NCI-H1417 (cell line): ENCODE measurements around the gene SNAPC4.
A peak's percentile ranks its signal among the peaks of the same experiment; 100 is the strongest.

ENCODE experiments used
- DNase-seq, 3 experiments: peaks; one replicate each; lab custom pipeline; 2025; lab: John Stamatoyannopoulos, UW

The SNAPC4 gene

DNA sequence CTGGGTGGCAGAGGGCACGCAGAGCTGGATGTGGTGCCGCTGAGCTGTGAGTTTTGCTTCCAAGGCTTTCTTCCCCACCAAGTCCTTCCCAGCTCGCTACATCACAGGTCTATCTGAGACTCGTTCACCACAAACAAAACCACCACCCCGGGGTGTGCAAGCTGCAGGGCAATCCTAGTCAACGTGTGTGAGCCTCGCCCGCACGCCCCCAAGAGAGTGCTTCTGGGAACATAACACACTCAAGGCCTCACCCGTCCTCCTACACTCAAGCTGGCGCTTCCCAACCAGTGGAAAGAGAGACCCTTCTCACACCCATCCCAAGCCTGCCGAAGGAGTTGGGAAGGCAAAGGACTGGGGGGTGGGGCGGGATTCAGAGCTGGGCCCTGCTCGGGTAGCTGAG lies 10.6 kb downstream of the SNAPC4 start:
- no peak for DNase-seq

DNA sequence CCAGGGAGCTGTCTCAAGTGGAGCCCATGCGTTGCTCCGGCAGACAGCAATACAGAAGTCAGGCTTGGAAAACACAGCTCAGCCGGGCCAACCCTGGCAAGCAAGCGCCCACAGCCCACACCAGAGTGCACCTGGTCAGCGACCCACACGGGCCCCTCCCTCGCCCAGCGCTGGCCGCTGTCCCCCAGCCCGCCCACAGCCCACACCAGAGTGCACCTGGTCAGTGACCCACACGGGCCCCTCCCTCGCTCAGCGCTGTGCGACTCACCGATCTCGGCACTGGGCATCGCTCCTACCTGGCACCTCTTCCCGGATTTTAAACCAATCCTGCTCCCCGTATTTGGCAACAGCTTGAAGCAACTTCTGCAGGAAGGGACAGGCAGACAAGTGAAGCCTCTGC lies 12.8 kb downstream of the SNAPC4 start:
- DNase-seq, result no peak

DNA sequence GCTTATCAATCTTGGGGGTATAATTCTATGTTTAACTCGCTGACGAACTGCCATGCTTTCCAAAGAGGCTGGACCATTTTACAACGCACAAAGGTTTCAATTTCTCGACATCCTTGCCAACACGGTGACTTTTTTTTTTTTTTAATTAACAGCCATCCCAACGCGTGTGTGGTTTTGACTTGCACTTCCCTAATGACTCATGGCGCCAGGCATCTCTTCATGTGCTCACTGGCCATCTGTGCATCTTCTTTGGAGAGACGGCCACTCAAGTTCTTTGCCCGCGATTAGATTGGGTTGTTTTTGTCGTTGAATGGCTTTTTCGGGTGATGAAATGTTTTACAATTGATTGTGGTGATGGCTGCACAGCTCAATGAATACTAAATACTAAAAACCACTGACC lies 14.0 kb downstream of the SNAPC4 start:
- no peak for DNase-seq

DNA sequence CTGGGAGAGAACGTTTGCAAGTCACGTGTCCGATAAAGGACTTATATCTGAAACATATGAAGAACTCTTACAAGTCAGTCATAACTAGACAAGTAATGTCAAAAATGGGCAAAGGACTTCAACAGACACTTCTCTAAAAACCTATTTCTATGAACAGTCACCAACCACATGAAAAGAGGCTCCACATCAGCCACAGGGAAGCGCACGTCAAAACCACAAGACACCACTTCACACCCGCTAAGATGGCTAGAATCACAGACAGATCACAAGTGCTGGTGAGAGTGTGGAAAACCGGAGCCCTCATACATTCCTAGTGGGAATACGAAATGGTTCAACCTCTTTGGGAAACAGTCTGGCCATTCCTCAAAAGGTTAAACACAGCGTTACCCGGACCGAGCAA lies 15.0 kb downstream of the SNAPC4 start:
- DNase-seq, result no peak

DNA sequence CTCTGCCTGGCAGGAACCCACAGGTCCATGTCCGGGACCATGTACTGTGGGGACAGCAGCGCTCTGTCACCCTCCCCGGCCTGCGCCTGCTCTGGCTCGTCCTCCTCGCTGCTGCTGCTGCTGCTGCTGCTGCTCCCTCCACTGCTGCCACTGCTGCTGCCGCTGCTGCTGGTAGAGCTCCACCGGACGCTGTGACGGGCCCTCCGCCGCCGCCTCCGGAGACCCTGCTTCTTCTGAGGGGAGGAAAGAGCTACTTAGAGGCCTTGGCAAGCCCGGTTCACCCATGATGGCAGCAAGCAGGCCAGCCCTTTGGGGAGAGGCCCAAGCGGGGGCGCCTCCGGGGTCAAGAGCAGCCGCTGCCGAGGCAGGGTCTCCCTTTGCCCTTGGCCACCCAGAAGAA lies 16.5 kb downstream of the SNAPC4 start:
- no peak for DNase-seq

DNA sequence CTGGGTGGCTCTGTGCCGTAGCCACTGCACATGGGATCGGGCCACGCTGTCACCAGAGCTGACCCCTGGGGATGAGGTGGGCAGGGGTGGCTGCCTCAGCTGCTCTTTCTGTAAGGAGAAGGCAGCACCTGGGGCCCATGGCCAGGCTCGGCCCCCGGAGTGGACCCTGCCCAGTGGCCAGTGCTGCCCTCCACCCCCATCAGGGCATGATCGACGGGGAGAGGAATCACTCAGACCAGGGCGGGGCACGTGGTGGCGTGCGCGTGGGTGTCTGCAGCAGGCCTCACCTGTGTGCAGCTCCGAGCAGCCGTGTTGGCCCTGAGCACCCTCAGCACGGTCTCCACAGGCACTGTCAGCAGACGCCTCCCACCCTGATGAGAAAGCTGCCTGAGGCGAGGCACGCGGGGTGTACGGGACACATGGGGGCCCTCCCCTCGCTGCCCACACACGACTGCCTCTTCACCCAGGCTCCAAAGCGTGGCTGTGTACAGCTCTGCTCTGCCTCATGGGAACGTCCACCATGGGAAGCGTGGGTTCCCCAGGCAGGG lies 17.9 kb downstream of the SNAPC4 start:
- DNase-seq, result no peak

DNA sequence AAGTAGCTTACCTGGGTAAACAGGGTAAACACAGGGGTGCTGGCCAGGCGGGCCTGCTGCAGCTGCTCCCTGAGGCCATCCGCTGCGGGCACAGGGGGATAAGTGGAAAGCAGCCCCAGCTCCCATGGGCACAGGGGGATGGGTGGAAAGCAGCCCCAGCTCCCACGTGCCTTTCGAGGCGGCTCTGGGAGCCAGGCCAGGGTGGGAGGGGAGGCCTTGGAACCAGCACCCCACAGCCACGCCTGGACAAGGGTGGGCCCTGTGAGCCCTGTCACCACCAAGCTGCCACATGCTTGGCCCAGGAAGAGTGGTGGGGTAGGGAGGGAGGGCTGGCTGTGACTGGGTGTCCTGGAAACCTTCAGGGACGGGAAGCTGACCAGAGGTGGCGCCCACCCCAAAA lies 18.7 kb downstream of the SNAPC4 start:
- no peak for DNase-seq

DNA sequence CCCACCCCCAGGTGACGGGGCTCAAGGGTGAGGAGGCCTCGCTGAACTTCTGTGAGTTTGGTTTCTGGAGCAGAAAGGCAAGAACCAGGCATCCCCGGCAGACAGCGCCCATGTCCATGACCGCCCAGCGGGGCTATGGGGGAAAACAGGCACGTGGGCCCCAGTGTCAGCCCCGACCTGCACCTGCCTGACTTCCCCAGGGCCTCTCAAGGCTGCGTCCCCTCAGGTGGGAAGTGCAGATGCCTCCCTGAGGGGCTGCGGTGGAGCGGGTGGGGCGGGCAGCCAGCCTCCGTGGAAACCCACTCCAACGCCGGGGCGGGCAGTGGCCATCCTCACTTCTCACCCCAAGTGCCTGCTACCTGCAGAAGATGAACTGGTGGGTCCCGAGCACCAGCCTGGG lies 19.6 kb downstream of the SNAPC4 start:
- DNase-seq, result no peak

DNA sequence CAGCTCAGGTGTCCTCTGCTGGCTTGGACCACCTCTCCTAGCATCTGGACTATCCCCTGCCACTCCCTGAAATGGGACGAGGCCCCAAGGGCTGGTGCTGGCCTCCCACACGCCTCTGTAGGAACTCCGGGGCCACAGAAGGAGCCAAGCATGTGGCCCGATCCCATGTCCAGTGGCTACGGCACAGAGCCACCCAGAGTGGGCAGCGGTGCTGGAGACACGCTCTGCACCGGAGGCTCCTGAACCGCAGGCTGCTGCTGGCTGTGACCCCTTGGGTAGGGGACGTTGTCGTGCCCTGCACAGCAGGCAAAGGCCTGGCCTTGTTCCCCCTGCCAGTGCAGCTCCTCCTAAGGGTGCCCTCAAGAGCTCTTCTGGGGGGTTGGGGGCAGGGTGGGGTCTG lies 20.1 kb downstream of the SNAPC4 start:
- DNase-seq, result no peak

DNA sequence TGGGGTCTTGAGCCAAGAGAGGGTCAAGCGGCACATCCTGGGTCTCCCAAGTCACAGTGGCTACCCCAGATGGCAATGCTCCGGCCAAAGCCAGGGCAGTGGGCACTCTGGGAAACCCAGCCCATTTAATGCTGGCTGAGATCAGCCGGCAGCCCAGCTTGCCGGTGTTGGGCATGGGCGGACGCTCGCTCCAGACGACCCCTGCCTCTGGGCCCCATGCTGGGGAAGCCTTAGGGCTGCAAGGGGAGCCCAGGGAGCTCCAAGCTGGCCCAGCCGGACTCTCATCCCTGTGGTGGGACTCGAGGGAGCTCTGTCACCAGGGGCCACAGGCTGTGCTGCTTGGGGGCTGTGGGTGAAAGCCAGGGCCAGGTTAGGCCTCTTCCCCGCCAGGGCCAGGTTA lies 20.6 kb downstream of the SNAPC4 start:
- no peak for DNase-seq

DNA sequence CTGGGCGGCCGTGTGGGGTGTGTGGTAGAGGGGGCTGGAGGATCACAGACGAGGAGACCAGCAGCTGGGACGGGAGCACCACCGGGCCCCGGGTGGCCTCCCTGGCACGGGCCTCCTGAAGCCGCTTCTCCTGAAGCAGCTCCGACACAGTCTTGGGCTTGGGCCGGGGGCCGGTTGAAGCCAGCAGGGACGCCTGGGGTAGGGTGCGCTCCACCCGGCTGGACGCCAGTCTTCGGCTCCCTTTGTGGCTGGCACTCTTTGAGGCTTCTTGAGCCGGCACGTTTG lies 21.0 kb downstream of the SNAPC4 start:
- DNase-seq, result no peak

DNA sequence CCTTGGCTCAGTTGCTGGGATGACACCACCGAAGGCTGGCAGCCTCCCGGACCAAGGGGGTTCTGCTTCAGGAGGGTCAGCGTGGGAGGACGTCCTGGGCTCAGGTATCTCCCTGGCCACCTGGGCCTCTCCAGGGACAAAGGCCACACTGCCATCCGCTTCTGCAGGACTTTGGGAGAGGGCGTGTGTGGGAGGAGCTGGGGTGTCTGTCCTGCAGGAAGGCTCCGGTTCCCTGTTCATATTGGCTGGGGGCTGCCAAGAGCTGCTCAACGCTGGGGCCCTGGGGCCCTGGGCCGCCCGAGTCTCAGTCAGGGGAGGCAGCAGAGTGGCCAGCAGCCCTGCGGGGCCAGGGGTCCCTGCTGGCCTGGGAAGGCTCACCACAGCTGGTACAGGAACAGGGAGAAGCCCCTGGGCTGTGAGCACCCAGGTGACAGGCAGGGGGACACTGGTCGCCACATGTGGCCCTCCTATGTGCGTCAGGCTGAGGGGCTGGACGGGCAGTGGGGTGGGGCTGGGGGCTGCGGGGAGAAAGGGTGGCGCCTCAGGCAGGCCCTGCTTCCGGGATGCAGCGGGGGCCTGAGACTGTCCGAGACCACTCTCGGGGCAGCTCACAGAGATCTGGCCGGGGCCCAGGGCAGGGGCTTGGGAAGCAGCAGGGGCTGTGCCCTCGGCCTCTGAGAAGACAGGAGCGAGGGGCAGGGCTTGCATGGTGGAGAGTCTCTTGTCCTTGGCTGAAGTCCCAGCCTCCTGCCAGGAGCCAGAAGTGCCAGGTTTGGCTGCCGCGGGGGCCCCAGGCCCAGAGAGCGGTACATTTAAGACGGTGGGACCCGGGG lies 21.6 kb downstream of the SNAPC4 start:
- no peak for DNase-seq

DNA sequence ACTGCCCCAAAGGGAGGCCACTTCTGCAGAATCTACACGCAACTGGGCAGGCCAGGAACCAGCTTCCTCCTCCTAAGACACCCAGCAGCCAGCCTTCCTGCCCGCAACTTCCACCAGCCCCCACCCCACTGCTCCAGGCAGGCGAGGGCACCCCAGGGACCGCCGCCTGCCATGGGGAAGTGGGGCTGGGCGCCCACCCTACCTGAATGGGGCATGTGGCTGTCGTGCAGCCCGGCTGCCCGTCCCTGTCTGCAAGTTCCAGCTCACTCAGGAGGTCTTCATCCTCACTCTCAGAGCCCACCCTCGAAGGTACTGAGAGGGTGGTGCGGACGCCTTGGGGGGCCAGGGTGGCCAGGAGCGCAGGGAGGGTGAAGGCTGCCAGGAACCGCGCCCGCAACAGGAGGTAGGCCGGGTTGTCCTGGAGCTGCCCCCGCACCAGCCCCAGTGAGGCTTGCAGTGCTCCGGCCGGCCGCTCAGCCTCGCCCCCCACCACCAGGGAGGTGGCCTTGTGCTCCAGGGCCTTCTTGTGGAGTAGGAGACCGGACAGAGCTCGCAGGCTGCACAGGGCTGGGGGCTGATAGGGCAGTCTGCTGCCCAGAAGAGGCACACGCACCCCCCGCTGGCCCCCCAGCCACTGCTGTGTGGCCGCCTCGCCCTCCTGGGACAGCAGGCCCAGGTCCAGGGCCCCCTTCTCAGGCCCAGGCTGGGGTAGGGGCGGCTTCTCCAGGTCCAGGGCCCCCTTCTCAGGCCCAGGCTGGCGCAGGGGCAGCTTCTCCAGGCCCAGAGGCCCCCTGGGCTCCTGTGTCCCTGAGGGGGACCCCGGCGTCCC lies 22.4 kb downstream of the SNAPC4 start:
- DNase-seq, result no peak

DNA sequence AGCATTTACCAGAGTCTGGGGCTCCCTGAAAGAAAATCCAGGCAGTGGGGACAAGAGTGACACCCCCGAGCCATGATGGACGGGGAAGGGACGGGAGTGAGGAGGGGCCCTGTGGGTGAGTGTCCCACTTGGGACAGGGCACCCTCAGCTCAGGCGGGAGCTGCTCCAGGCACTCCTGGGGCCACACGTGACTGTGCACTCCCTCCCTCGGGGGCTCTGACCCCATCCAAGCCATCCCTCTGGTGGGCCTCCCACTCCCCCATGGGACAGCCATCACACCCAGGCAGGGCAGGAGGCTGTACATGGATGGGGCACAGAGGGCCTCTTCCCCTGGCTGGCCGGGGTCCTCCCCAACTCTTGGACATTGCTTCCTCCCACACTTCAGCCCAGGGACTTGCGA lies 23.5 kb downstream of the SNAPC4 start:
- DNase-seq, result no peak

DNA sequence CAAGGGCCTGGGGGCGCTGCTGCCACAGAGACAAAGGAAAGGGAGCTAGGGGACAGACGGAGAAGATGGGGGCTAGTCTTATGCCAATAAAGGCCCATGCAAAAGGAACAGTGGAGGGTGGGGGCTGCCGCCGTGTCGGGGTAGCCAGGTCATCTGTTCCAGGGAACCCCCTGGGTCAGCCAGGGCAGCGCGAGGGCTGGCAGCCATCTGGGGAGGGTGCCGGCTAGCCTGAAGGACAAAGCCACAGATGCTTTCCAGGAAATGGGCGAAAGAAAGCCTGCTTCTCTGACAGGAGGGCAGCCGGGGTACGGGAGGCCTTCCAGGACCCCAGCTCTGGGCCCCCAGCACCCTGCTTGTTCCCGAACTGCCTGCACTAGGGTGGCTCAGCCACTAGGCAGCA lies 24.9 kb downstream of the SNAPC4 start:
- no peak for DNase-seq

DNA sequence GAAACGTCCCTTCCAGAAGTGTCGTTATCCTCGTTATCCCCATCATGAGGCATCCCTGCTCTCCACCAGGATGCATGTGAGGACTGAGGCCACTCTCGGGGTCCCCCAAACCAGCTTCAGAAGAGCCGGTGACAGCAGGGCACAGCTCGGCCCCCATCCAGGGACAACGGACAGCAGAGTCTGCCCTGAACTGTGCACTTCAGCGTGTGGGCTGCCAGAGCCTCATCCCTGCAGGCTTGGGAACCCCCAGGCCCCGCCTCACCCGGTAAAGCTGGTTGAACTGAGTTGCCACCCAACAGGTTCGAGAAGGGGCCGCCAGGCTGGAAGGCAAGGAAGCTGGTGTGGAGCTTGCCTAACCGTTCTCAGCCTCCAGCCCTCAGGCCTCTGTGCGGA lies 25.8 kb downstream of the SNAPC4 start:
- DNase-seq, result no peak

DNA sequence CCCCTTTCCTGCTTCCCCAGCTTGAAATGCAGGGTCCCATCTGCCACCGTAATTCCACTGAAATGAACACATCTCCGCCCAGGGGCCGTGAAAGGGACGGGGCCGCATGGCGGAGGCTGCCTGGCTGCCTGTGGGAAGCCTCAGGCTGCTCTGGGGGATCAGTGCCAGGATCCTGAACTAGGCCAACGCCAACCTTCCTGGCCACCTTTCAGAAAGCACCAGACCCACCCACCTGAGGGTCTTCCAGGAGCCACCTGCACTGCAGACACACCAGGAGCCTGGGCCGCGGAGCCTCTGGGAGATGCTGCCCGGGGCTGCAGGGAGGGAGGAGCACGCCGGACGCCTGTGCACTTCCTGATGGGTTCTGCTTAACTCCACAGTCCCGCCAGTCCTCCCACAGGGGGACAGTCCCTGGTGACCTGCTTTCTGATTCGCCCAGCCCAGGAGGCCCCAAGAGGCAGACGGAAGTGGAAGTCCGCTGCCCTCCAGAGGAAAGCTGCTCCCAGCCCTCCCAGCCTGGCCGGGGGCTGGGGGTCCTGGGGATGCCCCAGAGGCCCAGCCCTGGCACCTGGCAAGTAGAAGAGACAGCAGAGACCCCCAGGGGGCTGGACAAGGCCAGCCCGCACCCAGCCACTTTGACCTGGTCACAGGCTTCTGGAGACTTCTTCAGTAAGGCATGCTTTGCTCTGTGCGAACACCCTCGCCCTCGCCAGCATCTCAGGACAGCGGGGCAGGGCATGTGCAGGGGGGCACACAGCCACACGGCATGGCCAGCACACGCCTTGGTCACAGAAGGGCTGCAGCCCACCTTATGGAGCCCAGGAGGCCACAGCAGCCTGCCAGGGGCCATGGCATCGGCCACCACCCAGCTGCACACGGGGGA lies 26.4 kb downstream of the SNAPC4 start, which contains the start of gene CARD9:
Gene CARD9 (minus strand): TSS at position 370 of the 883 bp plus-strand sequence. CDS start 1,591 bp downstream, outside the sequence.
- no peak for DNase-seq

DNA sequence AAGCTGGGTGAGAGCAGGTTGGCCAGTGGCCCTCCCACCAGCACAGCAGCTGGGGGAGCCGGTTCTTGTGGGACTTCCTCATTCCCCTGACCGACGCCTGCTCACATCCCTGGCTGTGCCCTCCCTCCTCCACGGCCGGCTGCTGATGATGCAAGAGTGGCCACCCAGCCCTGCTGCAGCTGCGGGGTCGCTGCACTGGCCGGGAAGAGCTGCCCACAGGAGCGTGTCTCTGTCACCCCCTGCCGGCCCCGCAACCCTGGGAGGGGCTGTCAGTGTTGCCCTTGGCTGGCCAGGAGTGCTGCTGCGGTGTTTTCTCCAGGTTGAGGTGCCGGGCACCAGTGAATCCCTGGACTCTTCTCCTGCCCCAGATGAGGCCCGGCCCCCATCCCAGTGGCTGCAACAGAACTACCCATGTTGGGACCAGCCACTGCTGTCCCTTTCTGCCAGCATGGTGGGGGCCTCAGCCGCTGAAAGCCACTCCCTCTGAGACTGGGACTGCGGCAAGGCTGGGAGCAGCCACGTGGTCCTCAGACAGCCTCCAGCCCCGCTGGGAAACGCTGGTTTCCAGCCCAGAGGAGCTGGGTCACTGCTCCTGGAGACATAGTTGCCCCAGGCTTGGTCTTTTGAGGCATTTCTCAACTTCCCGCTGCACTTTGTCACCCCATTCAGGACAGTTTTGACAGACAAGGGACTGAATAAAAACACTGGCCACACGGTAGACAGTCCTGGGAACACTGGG lies 27.2 kb downstream of the SNAPC4 start:
- DNase-seq, result peak in 2 of 3 experiments; percentile 29 to 53

DNA sequence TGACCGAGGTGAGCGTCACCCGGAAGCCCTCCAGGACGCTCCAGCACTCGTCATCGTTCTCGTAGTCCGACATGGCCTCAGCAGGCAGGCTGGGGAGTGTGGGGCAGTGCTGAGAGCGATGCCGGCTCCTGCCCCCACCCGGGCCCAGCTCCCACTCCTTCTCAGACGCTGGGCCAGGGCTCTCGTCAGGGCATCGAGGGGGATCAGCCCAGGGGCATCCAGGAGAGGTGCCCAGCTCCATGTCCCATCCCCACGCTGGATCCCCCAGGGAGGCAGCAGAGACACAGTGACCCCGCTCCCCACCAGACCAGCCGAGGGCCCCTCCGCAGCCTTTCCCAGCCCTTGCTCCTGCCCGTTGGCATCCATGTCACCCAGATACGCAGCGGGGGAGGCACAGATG lies 28.0 kb downstream of the SNAPC4 start:
- no peak for DNase-seq

DNA sequence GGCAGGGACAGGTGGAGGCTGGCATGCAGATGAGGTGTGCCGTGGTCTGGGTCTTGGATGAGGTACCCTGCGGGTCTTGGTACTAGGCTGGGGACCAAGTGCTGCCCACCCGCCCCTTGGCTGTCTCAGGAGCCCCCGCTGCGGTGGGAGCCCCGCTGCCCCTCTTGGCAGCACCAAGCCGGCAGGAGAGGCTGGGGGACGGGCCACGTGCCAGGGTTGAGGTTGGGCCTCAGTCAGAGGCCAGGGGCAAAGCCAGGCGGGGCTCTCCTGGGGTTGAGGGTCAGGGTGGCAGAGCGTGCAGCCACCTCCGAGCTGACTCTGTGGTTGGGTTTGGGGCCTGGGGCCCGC lies 28.5 kb downstream of the SNAPC4 start:
- DNase-seq, result no peak

DNA sequence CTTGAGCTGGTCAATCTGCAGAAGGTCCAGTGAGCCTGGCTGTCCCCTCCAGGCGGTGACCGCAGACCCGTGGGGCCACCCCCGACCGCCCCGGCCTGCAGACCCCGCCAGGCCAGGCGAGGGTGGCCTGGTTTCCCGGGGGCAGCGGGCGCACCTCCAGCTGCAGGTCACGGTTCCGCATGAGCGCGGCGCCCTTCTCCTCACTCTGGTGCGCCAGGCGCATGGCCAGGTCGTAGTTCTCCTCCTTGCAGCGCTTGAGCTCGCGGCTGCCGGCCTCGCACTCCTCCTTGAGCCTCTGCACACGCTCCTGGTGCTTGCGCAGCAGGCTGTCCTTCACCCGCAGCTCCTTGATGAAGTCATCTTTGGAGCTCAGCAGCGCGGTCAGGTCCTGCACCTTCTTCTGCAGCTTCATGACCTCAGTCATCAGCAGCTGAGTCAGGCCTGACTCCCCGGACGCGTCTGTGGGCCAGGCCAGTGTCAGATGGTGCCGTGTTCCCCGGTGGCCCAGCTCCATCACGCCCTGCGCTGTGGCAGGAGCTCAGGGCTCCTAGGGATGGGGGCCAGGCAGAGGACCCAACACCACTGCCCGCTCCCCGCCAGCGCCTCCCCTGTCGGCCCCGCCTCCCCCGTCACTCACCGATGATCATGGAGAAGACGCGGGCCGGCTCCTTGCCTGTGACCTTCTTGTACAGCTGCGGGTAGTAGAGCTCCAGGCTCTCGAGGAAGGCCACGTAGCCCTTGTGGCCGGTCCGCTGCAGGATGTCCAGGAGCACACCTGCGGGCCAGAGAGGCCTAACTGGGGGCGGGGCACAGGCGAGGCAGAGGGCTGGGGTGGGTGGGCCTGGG lies 29.1 kb downstream of the SNAPC4 start:
- no peak for DNase-seq
